ENCODE data around the gene DTWD1.
"Not testable (repeated sequence)": the region's sequence is repeated elsewhere in the genome, so short reads cannot be mapped to it uniquely, and the experiment has no call there.

The DTWD1 gene

DNA sequence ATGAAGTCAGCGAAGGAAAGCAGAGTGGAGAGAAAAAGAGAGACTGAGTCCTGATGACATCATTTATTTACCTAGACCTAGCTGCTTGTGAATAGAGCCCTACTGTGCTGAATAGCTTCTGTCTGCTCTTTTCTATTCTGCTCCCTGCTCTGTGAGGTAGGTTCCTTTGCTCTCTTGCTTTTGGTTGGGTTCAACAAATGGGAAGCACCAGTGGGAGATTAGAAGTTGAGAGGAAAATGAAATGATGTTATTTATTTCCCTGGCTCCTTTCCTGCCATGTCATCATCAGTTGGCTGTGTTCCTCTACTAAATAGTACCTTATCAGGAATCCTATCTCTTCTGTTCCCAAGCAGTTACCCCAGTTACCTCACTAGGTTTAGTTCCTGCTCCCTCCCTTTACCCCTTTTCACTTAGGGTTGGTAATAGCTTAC is 23.5 kb downstream of the DTWD1 start:
- DNase-seq, result no peak
- in situ Hi-C loops (cut with MboI; ENCODE audit: low pct_unique_long_range_greater_than_20kb, low sequenced_read_pairs), result no loop called here

DNA sequence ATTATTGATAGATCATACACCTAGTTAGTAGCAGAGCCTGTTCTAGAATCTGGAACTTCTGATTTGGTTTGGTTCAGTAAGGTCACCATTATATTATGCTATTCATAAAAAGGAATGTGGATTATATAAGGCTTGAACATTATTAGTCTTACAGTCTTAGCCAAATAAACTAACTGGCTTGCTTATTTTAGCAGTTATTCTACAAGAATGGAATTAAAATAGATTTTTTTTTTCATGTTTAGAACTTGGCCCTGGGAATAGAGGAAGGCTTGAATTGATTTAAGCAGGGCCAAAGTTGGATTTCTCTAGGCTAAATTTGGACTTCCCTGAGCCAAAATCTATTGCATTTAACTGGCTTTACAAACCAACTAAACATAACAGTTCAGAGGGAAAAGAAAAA is 24.4 kb downstream of the DTWD1 start:
- no peak for DNase-seq

DNA sequence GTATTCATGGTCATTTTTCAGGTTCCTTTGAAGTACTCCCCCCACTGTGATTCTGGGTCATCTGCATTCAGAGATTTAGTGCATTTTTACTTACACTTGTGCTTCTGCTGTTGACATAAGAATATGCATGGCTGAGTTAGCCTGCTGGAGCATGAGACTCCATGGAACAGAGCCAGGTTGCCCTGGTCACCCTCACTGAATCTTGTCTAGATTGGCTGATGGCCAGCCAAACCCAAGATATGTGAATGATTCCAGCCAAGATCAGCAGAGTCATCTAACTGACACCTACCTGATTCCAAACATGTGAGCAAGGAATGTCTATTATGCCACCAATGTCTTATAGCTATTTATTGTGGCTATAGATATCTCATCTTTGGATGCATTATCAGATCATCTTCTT is 25.1 kb downstream of the DTWD1 start:
- in situ Hi-C loops (cut with MboI; ENCODE audit: low pct_unique_long_range_greater_than_20kb, low sequenced_read_pairs), result no loop called here
- DNase-seq, result no peak

More for the DNA sequence above, 24.4 kb downstream of the DTWD1 start:
- in situ Hi-C loops (cut with MboI; ENCODE audit: low pct_unique_long_range_greater_than_20kb, low sequenced_read_pairs), result no loop called here

DNA sequence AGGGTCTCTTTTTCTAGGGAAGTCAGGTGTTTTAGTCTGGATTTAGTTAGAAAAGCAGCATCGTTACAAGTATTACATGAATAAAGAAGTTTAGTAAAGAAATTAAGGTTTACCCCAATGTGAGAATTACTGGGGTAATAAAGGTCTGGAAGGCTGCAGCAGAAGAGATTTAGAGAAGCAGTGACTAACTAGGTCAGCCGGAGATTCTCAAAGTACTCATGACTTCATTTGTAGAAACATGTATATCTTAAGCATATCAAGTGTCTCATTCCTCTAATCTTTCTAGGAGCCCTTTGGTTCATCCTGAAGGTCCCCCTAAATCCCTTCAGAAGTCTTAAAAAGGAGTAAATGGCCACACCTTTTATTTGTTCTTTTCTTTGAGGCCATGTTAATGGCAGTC is 26.0 kb downstream of the DTWD1 start:
- in situ Hi-C loops (cut with MboI; ENCODE audit: low pct_unique_long_range_greater_than_20kb, low sequenced_read_pairs), result no loop called here
- no peak for DNase-seq

DNA sequence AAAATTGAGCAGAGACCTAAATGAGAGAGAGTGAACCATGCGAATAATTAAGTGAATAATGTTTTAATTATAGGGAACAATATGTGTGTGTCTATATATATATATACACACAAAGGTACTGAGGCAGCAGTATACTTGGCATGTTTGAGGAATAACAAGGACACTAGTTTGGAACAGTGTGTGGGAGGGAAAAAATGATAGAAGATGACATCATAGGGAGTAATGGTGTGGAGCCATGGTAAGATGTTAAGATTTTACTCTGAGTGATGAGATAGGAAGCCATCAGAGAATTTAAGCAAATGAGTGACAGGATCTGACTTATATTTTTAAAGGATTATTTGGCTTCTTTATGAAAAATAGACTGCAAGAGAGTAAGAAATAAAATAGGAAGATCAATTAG is 29.1 kb downstream of the DTWD1 start:
- in situ Hi-C loops (cut with MboI; ENCODE audit: low pct_unique_long_range_greater_than_20kb, low sequenced_read_pairs), result no loop called here
- no peak for DNase-seq

DNA sequence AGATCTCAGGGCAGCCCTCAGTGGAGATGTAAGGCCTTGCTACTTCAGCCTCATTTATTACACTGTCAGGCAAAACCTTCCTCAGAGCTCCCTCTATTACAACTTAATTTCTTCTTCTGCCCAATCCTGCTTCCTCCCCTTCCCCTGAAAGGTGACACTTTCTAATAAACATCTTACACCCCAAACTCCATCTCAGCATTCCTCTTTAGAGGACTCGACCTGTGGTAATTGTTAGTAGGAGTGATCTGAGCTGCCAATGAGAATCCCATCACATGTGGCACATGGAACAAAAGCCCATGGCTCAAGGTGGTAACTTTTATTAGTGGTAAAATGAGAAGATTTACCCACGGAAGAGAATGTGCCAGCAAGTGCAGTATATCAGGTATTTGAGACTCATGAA is 29.8 kb downstream of the DTWD1 start:
- no peak for DNase-seq
- in situ Hi-C loops (cut with MboI; ENCODE audit: low pct_unique_long_range_greater_than_20kb, low sequenced_read_pairs), result no loop called here

DNA sequence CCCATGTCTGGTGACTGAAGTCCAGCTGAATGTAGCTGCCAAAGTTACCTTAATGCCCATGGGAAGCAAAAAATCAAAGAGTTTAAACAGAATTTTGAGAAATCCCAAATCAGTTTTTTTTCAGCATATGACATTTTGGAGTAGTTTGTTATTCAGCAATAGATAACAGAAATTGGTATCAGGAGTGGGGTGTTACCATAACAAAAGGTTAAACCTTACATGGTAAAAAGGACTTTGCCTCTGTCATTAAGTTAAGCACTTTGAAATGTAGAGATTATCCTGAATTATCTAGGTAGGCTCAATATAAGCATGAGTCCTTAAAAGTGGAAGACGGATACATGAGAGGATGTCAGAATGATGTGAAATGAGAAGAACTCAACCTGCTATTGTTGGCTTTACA is 32.1 kb downstream of the DTWD1 start:
- DNase-seq, result no peak
- in situ Hi-C loops (cut with MboI; ENCODE audit: low pct_unique_long_range_greater_than_20kb, low sequenced_read_pairs), result no loop called here

DNA sequence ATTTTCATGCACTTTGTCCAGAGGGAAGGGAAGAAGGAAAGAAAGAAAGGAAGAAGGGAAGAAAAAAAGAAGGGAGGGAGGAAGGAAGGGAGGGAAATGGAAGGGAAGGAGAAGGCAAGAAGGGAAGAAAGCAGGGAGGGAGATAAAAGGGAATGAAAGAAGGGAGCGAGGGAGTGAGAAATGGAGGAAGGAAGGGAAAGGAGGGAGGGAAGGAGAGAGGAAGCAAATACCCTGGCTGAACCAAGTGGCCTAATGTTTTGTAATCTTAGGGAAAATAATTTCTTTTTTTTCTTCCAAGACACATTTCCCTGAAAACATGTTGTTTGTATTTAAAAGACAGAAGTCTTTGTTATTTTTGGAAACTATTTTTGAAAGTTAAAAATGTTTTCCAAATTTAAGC is 35.9 kb downstream of the DTWD1 start:
- DNase-seq, result no peak
- in situ Hi-C loops (cut with MboI; ENCODE audit: low pct_unique_long_range_greater_than_20kb, low sequenced_read_pairs), result no loop called here

DNA sequence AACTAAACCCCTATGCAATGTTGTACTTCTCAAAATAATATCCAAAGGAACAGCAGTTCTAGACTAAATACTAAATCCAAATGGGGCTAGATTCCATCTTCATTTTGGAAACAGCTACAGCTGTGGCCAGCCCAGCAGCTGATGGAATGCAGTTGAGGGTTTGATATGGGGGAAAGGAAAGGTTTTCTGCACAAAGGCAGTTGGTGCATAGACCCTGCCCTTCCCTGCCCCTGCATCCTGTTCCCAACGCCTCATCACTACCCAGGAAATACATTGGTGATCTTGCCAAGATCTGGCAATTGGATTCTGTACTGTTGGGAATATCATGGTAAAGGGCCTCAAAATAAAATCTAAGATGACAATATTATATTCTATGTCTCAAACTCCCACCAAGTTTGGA is 43.9 kb downstream of the DTWD1 start:
- in situ Hi-C loops (cut with MboI; ENCODE audit: low pct_unique_long_range_greater_than_20kb, low sequenced_read_pairs), result no loop called here
- DNase-seq, result no peak

DNA sequence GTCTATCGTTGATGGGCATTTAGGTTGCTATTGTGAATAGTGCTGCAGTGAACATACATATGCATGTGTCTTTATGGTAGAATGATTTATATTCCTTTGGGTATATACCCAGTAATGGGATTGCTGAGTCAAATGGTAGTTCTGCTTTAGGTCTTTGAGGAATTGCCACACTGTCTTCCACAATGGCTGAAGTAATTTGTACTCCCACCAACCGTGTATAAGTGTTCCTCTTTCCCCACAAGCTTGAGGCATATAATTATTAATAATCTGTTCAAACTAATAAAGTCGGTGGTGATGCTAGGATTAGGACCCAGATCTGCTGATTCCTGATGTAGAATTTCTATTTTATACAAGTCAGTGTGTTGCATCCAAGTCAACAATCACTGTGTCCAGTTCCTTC is 45.6 kb downstream of the DTWD1 start:
- in situ Hi-C loops (cut with MboI; ENCODE audit: low pct_unique_long_range_greater_than_20kb, low sequenced_read_pairs), result not testable (repeated sequence)

DNA sequence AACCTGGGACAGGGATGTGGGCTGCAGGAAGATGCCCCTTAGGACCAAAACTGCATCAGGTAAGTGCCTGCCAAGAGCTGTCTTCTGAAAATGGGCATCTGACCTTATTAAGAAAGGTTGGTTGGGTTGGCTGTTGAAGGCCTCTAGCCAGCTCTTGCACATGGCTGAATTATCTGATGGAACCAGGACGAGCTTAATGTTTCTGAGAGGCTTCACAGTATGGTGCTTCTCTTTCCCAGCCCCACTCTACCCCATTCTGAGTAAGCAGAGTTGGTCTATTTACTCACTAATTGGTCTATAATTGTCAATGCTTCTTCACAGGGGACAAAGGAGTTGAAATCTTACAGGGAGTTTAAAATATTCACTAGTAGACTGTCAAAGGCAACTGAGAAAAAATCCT is 48.4 kb downstream of the DTWD1 start:
- in situ Hi-C loops (cut with MboI; ENCODE audit: low pct_unique_long_range_greater_than_20kb, low sequenced_read_pairs), result no loop called here
- no peak for DNase-seq

More for the DNA sequence above, 45.6 kb downstream of the DTWD1 start:
- DNase-seq, result not testable (repeated sequence)

DNA sequence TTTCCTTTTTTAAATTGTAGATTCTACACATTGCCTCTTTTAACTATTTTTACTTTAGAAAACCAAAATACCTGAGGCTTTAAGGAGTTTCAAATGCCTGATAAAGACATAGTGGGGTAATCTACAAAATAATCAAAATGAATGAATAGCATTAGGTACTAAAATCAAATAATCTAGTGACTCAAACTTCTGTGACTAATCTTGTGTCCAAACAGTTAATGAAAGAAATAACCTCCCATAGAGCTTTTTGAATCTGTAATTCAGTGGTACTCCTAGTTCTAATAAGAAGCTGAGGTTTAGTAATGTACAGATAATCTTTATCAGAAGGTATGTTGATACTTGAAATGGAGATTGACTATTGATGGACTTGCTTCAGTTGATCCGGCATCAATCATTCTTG is 53.0 kb downstream of the DTWD1 start:
- no peak for DNase-seq
- in situ Hi-C loops (cut with MboI; ENCODE audit: low pct_unique_long_range_greater_than_20kb, low sequenced_read_pairs), result no loop called here

DNA sequence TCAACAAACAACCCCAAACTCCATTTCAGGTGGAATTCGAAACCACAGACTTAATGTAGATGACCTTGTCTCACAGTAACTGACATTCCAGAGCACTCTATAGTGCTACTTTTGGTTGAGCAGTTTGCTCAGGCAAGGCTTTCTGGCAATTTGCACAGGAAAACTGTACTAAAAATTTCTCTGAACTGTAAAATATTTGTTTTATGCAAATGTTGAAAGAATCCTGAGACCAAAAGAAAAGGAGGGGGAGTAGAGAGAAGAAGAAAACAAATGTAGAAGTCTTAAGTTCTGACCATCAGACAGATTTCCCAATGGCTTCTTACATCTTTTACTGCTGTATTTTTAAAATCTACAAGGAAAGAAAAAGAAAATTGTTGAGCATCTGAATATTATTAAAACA is 53.5 kb downstream of the DTWD1 start:
- DNase-seq, result no peak
- in situ Hi-C loops (cut with MboI; ENCODE audit: low pct_unique_long_range_greater_than_20kb, low sequenced_read_pairs), result no loop called here

DNA sequence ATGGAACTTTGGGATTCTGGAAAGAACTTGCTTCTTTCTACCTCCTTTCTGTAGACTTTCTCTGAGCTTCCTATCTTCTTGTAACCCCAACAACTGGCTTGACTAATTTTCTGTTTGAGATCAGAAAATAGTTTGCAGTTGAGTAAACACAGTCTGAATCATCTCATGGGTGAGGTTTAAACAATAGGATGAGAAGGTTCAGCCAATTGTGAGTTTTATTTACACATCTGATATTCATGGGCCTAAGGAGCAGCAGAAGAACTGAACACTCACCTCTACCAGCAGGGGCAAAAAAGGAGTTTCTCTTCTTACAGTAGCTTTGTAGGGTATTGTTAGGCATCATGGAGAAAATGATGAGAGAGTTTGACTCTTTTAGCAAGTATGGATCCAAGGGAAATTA is 54.2 kb downstream of the DTWD1 start:
- DNase-seq, result no peak
- in situ Hi-C loops (cut with MboI; ENCODE audit: low pct_unique_long_range_greater_than_20kb, low sequenced_read_pairs), result no loop called here

DNA sequence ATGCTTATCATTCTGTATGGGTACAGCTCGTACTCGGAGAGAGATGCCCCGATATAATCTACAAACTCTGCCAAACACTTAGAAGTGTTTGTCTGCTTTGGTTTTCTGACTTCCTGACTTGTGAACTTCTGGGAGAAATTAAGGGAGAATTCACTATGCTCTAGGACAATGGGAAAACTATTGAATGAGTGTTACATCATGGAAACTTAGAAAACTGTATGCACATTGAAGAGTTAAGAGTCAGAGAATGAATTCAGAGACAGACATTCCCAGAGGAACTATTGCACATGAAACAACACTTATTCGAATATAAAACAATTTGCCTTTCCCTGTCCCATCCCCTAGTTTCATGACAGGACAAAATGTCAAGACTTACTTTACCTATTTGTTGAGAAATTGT is 57.8 kb downstream of the DTWD1 start:
- in situ Hi-C loops (cut with MboI; ENCODE audit: low pct_unique_long_range_greater_than_20kb, low sequenced_read_pairs), result no loop called here

DNA sequence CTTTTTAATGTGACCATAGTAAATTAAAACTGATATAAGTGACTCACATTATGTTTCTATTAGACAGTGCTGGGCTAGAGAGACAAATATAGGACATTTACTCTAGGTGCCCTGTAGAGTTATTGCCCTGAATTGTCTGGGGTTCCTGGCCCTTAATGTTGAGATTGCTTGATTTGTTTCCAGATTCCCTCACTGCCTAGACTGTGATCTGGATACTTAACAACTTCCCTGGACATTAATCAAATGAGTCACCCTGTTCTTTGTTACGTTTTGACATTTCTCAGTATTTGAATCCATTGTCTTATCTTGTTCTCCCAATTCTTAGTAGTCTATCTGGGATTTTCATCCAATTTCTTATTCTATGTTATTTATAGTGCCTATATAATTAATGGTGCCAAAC is 65.8 kb downstream of the DTWD1 start:
- in situ Hi-C loops (cut with MboI; ENCODE audit: low pct_unique_long_range_greater_than_20kb, low sequenced_read_pairs), result no loop called here
- DNase-seq, result no peak

More for the DNA sequence above, 57.8 kb downstream of the DTWD1 start:
- no peak for DNase-seq

DNA sequence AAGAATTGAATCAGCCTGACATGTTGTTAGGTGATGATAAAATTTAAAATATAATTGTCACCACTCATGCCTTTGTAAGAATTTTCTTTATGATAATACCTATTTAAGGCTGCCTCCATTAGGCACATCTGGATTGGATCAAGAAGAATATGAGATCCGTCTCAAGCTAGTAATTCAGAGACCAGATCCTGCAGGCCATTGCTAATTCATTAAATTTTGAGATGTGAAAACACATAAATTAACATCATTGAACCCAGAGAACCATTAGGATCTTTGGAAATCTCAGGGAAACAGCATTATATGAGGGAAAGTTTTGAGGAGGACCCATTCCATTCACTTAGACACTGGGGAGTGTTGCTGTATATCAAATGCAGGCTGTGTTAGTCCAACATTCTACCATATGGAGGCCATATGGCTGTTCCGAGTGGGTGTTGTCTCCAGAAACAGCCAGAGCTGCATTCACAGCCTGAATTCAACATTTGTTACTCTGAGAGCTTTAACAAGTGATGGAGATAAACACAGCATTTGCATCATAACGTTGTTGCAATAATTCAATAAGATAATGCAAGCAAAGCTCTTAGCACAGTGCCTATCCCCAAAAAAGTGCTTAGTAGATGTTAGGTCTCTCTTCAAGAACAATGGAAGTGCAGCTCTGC is 67.4 kb downstream of the DTWD1 start:
- DNase-seq, result no peak
- in situ Hi-C loops (cut with MboI; ENCODE audit: low pct_unique_long_range_greater_than_20kb, low sequenced_read_pairs), result no loop called here

DNA sequence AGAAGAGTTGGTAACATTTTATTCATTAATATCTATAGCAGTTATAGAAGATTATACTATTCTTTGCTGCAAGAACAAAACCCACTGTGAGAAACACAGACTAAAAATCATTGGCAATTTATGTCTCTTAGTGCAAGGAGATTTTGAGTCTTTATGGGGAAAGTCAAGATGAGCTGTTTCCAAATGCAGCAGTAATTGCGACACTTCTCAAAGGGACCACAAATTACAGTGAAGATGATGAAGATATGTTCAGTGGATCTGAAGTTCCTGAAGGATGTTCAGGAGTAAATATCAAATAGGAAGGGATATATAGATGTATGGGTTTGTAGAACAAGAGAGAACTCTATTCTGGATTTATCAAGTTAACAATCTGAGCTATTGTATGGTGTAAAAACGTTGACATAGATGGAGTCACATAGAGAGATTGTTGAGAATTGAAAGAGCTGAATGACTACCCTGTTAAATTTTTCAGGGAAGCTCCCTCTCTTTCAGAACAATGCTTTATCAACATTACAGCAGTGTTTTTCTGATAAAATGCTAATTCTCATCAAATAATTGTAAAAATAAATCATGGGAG is 71.8 kb downstream of the DTWD1 start:
- no peak for DNase-seq
- in situ Hi-C loops (cut with MboI; ENCODE audit: low pct_unique_long_range_greater_than_20kb, low sequenced_read_pairs), result no loop called here

DNA sequence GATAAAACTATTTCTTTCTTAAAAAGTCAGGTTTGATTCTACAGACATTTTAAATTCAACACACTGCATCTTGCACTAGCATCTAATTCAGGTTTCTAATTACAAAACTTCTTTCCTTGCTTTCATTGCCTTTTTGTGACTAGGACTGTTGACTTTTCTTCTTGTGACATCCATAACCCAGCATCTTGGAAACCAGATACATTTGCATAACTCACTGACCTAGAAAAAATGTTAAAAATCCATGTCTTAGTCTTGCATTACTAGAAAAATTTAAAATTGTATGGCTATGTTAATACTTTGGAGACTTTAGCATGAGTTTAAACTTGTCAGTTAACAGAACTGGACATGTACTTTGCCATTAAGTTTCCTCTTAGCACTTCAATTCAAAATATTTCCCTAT is 72.7 kb downstream of the DTWD1 start:
- in situ Hi-C loops (cut with MboI; ENCODE audit: low pct_unique_long_range_greater_than_20kb, low sequenced_read_pairs), result no loop called here
- DNase-seq, result no peak

DNA sequence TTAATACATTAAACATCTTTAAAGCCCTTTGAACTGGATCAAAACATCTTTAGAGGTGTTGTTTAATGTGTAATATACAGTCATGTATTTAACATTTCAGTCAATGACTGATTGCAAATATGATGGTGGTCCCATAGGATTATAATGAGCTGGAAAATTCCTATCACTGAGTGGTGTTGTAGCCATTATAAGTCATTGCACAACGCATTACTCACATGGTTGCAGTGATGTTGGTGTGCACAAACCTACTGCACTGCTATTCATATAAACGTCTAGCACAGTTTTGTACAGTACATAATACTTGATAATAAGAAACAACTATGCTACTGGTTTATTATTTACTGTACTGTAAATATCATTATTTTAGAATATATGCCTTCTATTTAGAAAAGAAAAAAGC is 75.6 kb downstream of the DTWD1 start:
- DNase-seq, result no peak
- in situ Hi-C loops (cut with MboI; ENCODE audit: low pct_unique_long_range_greater_than_20kb, low sequenced_read_pairs), result no loop called here

DNA sequence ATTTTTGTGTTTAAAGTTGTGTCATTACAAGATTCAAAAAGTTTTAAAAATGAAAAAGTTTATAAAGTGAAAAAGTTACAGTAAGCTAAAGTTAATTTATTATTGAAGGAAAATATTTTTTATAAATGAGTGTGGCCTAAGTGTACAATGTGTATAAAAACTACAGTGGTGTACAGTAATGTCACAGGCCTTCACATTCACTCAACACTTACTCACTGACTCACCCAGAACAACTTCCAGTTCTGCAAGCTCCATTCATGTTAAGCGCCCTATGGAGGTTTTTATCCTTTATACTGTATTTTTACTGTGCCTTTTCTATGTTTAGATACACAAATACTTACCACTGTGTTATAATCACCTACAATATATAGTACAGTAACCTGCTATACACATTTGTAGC is 76.3 kb downstream of the DTWD1 start:
- in situ Hi-C loops (cut with MboI; ENCODE audit: low pct_unique_long_range_greater_than_20kb, low sequenced_read_pairs), result no loop called here
- DNase-seq, result no peak
